NCI-H1048 (cell line): ENCODE measurements around the gene CCKAR.

ENCODE experiments used
- DNase-seq: peaks from one replicate; lab custom pipeline; 2025; lab: John Stamatoyannopoulos, UW

CCKAR gene

DNA sequence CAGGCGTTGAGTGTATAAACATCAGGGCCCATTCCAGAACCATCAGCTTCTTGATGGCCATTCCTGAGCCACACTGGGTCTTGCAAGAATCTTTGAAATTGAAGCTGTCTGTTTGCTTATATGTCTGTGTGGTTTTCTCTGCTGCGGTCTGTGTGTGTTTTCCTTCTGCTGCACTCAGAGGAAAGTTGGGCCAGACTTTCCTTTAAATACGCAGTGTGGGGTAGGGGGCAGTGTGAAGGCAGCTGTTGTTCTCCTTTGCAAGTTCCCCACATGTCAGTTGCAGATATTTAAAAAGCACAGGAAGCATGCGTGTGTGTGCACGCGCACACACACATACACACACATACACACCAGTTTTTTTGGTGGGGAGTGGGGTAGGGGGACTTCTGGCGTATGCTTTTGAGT lies 32.1 kb downstream of the CCKAR start:
- no peak for DNase-seq

DNA sequence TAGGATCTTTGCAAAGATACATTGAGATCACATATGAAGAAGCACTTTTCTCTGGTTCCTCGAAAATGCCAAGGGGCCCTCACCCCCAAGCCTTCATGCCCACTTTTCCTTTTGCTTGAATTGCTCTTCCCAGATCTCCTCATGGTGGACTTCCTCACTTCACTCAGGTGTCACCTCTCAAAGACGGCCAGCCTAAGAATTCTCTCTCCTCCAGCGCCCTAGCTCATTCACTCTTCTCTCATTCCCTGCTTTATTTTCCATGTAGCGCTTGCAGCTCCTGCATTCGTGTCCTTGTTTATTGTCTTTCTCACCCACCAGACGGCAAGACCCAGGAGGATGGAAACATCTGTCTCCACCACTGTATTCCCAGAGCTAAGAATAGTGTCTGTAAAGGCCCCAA lies 32.9 kb downstream of the CCKAR start:
- no peak for DNase-seq

DNA sequence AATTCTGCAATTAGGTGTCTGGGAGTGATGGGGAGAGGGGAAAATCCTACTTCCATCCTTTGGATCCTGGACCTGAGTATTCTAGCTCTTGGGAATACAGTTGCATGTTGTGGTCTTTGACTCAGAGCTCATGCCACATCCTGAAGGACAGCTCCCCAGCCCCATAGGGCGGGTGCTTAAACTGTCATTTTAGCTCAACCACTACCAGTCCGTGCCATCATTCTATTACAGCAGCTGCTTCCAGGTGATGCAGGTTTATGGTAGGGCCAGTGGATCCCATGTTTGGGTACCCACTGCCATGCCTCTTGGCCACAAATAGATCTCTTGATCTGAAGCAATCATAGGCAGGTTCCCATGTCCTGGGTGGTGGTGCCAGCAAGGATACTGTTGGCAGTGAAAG lies 34.7 kb downstream of the CCKAR start:
- no peak for DNase-seq

DNA sequence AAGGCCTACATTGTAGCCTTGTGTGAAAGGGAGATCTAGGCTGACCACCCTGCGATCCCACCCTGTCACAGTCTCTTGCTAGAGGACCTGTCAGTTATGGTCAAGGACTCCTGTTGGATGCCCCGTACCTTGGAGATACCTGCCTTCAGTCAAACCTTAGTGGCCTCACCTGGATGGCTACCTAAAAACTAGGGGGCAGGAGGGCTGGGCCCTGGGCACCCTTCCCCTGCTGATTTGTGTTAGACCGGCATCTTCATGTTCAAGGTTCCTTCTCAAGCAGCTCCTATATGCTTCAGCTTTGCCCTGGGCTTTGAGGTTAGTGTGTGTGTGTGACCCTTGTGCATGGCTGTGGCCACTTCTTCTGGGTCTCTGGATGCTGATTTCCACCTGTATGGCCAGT lies 35.3 kb downstream of the CCKAR start:
- no peak for DNase-seq

DNA sequence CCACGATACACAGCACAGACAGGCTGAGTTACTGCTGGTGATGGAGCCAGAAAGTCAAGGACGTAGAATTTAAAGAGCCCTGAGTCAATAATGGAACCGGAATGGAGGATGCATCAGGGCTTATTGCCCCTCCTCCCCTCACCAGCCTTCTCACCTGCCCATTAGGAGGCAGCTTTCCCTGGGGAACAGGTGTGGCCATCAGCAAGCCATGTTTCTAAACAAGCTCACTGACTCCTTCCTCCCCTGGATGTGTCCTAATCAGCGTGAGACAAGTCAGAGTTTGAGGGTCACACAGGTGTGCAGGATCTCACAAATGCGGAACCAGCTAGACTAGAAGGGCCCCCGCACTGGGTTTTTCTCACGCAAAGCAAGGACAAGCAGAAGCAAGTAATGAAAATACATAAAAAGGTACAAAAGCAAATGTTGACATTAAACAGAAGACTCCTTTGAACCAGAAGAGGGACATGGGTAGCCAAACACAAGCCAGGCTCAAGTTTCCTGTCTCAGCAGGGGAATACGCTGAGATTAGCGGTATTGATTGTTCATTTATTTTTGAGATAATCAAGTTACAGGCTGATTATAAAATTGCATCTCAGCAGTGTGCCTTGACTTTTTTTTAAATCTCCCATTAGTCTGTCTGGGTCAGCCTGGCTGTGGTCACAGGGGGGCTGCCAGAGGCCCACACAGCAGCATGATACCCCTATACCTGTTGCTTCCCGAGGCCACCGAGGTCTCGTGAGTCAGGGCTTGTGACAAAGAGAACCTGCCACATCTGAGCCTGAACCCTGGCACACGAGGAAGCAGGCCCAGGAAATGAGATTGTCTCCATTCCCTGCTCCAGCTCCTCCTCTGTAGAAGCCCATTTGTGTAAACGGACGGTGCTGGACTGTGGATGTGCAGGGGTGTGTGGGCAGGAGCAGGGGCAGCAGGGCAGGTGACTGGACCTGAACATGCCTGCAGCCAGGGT lies 37.4 kb downstream of the CCKAR start:
- no peak for DNase-seq

DNA sequence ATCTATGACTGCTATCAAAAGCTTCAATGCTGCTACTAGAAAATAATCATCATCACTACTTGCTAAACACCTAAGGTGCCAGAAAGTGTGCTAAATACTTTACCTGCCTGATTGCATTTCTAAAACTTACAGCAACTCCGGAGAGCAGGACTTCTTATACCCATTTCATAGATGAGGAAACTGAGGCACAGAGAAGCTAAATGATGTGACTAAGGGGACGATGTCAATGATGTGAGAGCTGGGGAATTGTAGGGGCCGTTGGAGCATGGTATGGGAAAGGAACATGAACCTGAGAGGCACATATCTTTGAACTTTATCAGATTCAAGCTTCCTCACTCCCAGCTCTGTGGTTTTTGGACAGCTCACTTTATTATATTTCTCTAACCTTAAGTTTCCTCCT lies 38.7 kb downstream of the CCKAR start:
- no peak for DNase-seq

DNA sequence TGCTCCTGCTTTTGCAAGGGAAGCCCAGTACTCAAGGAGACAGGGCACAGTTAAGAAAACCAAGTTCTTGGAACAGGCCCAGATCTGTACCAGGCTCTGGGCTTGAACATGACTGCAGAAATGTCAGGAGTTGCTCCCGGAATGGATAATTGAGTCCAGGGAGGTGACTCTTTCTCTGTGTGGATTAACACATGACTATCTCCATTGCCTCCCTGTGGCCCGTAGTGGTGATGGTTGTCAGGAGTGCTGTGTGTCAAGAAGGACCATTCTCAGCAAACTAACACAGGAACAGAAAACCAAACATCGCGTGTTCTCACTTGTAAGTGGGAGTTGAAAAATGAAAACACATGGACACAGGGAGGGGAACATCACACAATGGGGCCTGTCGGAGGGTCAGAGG lies 39.9 kb downstream of the CCKAR start:
- DNase-seq, result no peak

DNA sequence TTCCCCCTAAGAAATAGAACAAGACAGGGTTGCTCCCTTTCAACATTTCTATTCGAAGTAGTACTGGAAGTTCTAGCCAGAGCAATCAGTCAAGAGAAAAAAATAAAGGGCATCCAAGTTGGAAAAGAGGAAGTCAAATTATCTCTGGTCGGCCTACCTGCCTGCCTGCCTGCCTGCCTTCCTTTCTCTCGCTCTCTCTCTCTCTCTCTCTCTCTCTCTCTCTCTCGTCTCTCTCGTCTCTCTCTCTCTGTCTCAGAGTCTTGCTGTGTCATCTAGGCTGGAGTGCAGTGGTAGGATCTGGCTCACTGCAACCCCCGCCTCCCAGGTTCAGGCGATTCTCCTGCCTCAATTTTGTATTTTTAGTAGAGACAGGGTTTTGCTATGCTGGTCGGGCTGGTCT lies 42.9 kb downstream of the CCKAR start:
- no peak for DNase-seq

DNA sequence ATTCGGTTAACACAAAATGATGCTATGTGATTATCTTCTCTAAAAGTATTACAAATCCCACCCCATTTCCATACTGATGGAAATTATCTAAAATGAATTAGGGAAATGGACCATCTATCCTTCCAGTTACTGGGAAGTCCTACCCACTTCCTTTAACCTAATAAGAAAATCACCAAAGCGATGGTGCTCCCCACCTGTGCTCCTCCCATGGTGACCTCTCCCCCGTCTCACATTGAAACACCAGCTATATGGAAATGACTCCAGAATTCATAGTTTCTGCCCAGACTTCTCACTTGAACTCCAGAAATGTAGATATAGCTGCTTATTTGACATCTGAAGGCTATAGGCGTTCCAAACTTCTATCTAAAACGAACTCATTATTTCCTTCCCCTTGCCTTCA lies 48.5 kb downstream of the CCKAR start:
- no peak for DNase-seq

DNA sequence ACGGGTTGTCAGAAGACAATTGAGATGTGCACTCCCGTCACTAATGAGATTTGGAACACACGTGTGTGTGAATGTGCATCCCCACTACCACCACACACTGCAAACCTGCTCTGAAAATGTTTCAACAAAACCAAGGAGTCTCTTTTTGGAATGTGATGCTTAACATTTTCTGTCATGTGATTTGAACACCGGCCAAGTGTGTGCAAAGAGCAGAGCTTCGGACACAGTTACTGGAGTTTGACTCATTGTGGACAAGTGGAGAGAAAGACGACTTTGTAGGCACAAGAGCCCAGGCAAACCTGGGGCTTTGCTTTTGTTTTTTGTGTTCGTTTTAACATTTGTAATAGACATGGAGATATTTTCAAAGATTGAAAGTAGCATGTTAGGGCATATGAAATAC lies 49.2 kb downstream of the CCKAR start:
- DNase-seq, result no peak

DNA sequence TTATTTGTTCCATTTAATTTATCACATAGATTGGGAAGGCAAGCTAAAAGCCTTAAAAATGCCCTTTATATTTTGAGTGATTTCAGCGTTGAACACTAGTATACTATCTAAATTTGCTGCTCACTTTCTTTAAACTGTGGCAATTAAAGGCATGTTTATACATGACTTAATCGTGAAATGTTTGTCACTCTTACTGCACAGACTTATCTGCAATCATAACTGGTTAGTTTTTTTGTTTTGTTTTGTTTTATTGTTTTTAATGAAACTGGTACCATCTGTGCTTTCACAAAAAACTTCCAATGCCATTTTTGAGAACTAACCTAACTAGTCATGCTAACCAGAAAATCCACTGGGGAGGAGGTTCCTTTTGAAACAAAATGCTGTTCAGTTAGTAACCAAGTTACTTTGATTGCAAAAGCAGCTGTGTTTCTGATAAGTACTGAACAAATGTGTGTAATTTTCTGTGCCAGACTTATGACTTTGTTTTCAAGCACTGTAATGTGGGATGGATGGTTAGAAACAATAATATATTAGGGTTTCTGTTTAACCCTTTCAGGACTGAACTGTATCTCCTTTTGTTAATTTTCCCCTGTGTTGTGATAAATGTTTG lies 56.1 kb downstream of the CCKAR start:
- DNase-seq, result no peak

DNA sequence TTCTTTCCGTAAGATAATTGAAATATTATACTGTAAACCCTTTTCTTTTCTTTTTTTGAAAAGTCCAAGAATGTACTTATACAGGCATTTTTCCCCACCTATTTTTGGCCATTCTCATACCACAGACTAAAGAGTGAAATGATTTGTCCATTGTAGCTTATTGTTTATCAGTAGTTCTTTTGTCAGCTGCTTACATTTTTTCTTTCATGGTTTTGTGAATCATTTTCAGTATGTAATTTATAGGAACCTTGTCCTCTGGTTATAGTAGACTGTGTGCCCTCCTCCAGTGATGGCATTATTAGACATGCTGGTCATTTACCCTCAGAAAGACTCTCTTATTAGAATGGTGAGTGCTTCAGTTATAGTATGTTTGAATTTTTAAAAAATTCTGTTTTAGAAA lies 56.7 kb downstream of the CCKAR start:
- no peak for DNase-seq

DNA sequence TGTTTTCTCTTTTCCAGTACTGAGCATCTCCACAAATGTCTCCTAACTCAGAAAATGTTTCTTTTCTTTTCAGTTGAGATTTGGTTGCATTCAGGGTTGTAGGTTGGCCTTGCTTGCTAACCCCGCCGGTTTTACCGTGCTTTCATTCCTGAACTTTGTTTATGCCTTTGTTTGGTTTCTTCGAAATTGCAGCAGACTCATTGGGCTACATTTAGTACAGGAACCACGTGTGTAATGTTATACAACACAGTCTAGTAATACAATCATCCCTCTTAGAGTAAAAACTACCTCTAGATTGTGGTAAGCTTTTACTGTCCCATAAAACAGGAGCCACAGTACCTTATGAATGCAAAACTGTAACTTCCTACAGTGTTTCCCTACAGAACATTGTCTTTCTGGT lies 57.9 kb downstream of the CCKAR start:
- DNase-seq, result no peak

DNA sequence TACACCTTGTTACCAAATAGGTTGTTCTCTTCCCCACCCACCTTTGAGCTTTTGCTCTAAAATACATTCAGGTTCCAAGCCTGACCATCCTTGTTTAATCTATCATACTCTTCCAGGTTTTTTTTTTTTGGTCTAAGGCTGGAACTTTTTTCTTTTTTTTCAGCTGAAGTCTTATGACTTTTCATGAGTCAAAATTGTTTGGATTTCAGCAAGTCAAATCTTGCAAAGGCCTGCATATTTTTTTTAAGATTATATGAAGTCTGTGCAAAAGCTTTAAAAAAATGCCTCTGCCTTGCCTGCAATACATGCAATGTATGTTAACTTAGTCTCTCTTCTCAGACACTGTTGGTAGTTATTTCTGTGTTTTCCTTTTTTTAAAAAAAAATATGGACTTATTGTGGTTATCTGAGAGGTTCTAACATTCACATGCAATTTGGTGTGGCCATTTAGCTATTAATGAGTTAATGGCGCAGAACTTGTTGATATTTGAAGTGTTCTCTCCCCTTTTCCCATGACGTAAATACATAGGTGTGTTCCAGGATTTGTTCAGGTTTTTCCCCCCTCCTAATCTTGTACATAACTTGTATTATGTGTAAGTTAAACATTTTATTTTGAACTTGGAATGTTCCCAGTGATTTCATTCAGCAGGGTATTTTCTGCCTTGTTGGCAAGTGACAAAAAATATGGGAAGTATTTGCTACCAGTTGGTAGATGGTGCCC lies 58.7 kb downstream of the CCKAR start:
- no peak for DNase-seq
